HepG2 (cell line): ENCODE results near the gene L1CAM. TPM values are rescaled to one million over a fixed set of nuclear protein-coding genes. Genes with fewer than 3 reads are reported as not detected.

Experiments used
- ATAC-seq: fragments of 200-7000 bp; cut with Tn5 transposase; 3 replicates; pipeline ENCODE4 v1.9.1; 2020; ENCODE audit warnings: mild to moderate bottlenecking, moderate library complexity
- BruUV-seq: library from RNA; stranded (reverse); fragments of 400-500 nt; replicated peaks from 2 replicates; lab custom pipeline; 2021; lab: Mats Ljungman, UMichigan
- CTCF ChIA-PET: fragments of 300-600 bp; formaldehyde crosslinking; extraction: SDS; loops from one replicate; lab custom pipeline; 2021; ENCODE audit warnings: low total read pairs, inconsistent platforms, low intra/inter-chr PET ratio; lab: Yijun Ruan, JAX
- POLR2A ChIA-PET: fragments of 350-600 bp; sonication (Branson Sonifier 250); formaldehyde crosslinking; loops from one replicate; lab custom pipeline; 2020; ENCODE audit warnings: antibody characterized with exemption, inconsistent platforms; lab: Yijun Ruan, JAX
- DNase-seq: peaks from one replicate; pipeline ENCODE4 v3.0.0-alpha.2; 2015; ENCODE audit warnings: low spot score
- FAIRE-seq: peaks from 3 replicates; lab custom pipeline; 2011; peaks lifted over from hg19 to GRCh38; lab: Jason Lieb, UNC
- H2AFZ ChIP-seq: one replicate; pipeline ENCODE4 v1.6.1; 2011; ENCODE audit warnings: low read length, inconsistent platforms
- H3K27ac ChIP-seq: fragments of 300-600 bp; 3 replicates; pipeline ENCODE4 v1.8.0; 2011; ENCODE audit warnings: mixed run types, mild to moderate bottlenecking, mixed read lengths, low read length, inconsistent platforms; ENCODE audit not compliant: insufficient read depth; ENCODE audit errors: extremely low read length
- H3K27me3 ChIP-seq, 2 experiments: fragments of 200-600 bp in 1 of 2; 2 replicates in 1 of 2; 3 replicates in 1 of 2; pipeline versions ENCODE4 v1.6.0 to v1.8.0; 2011; ENCODE audit warnings: low read length in 2 of 2, mild to moderate bottlenecking in 2 of 2, moderate library complexity in 2 of 2, inconsistent platforms in 1 of 2; ENCODE audit not compliant: insufficient read depth in 2 of 2, control insufficient read depth in 1 of 2
- H3K36me3 ChIP-seq, 2 experiments: fragments of 200-600 bp in 1 of 2; replicated peaks in 1 of 2; 2 replicates in 1 of 2; 3 replicates in 1 of 2; pipeline versions ENCODE4 v1.5.1 to v1.8.0; 2011; ENCODE audit warnings: low read length in 2 of 2, inconsistent platforms in 1 of 2; ENCODE audit not compliant: insufficient read depth in 2 of 2, control insufficient read depth in 1 of 2
- H3K4me1 ChIP-seq: 2 replicates; pipeline ENCODE4 v1.5.1; 2012; ENCODE audit warnings: low read length, inconsistent platforms; ENCODE audit not compliant: insufficient read depth
- H3K4me2 ChIP-seq: 2 replicates; pipeline ENCODE4 v1.6.0; 2011; ENCODE audit warnings: low read depth, low read length, inconsistent platforms
- H3K4me3 ChIP-seq, 3 experiments: fragments of 200-600 bp in 1 of 3; sonication (generic), shearing (Covaris generic) in 1 of 3; replicated peaks in 1 of 3; 2 replicates each; pipeline ENCODE4 v1.5.1; 2011 to 2016; ENCODE audit warnings: low read length in 3 of 3, inconsistent platforms in 2 of 3, low read depth in 2 of 3, mild to moderate bottlenecking in 2 of 3, control low read depth in 1 of 3, mixed read lengths in 1 of 3; ENCODE audit not compliant: insufficient read depth in 1 of 3
- H3K79me2 ChIP-seq: one replicate; pipeline ENCODE4 v1.6.1; 2011; ENCODE audit warnings: low read length, inconsistent platforms; ENCODE audit not compliant: insufficient read depth
- H3K9ac ChIP-seq: 2 replicates; pipeline ENCODE4 v1.6.0; 2011; ENCODE audit warnings: mild to moderate bottlenecking, low read depth, low read length, inconsistent platforms; ENCODE audit not compliant: insufficient read depth
- H3K9me3 ChIP-seq: 2 replicates; pipeline ENCODE4 v1.5.1; 2012; ENCODE audit warnings: mild to moderate bottlenecking, low read length
- H4K20me1 ChIP-seq: 2 replicates; pipeline ENCODE4 v1.6.0; 2011; ENCODE audit warnings: inconsistent platforms, mild to moderate bottlenecking, low read length, moderate library complexity; ENCODE audit not compliant: insufficient read depth
- WGBS: methylation state at CpG from one replicate; pipeline ENCODE4 v1.1.6; 2017; ENCODE audit warnings: low lambda C conversion rate; 5-methylcytosine and 5-hydroxymethylcytosine counted together
- in situ Hi-C: cut with HindIII; loops from 2 replicates; pipeline ENCODE4 v1.10.0; 2017; ENCODE audit warnings: low pct_unique_long_range_greater_than_20kb; ENCODE audit not compliant: extremely low pct_ligation_motif_present
- intact Hi-C: fragments of 100-400 bp; cut with micrococcal nuclease; formaldehyde crosslinking; loops from one replicate; pipeline ENCODE4 v1.10.0; 2022; ENCODE audit not compliant: unreplicated experiment
- polyA plus RNA-seq, 8 experiments: library from polyadenylated mRNA; depleted of rRNA in 3 of 8; stranded (reverse) in 7 of 8; unstranded in 1 of 8; fragments of >200 nt; fragmentation: Illumina TruSeq in 4 of 8; extraction: Trizol in 4 of 8; gene quantifications; 2 replicates each; pipeline versions ENCODE4 v1.2.1 to v1.2.3, GENCODE V29; 2011 to 2016; ENCODE audit warnings: low read depth in 4 of 8, missing spikeins in 1 of 8, mixed read lengths in 1 of 8; ENCODE audit not compliant: insufficient read depth in 1 of 8
- total RNA-seq, 5 experiments: library from RNA; depleted of rRNA; stranded (reverse); fragments of >200 nt; fragmentation: Illumina TruSeq; extraction: Trizol; gene quantifications; 2 replicates each; pipeline ENCODE4 v1.2.3, GENCODE V29; 2016; ENCODE audit warnings: low read depth in 1 of 5
- TF ChIP-seq, protein P1 (sequence below): sonication (generic); formaldehyde crosslinking; IDR thresholded peaks from 2 replicates; pipeline ENCODE4 v1.4.0; 2020; ENCODE audit warnings: missing genetic modification reagents
- TF ChIP-seq, protein P2 (sequence below): sonication (generic); formaldehyde crosslinking; IDR thresholded peaks from 2 replicates; pipeline ENCODE4 v1.5.1; 2020; ENCODE audit warnings: mild to moderate bottlenecking, missing genetic modification reagents, borderline replicate concordance

The L1CAM gene
- total and polyA plus RNA-seq, 2 of the 13 experiments (the other 11 are each of a cell fraction or from before 2014, with no cell fraction given) = 1.4 to 2.0 TPM

DNA sequence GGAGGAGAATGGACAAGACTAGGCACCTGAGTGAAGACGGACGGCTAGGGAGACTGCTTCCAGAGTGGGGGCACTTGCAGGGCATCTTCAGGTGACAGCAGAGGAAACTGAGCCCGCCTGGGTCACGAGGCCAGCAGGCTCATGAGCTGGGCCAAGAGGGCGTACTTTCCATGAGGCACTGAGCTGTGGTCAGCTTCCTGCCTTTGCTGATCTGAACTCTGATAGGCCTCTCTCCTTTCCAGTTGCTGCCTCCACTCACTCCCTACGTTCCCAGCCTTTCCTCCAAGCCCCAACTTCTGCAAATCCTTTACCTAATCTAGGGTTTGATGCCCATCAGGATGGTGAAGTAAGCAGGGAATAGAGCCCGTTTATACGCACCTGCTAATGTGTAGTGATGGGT lies 1.4 kb upstream of the L1CAM start:
- DNase-seq (no peak), FAIRE-seq (no peak), ATAC-seq (no peak)
- Histone ChIP-seq H3K79me2 (no peaks in the 10 kb centered on the region), H3K27ac (no peak overlapping the region), H3K27me3 (peaks cover 0 to 19% of the 10 kb centered on the region in 2 experiments; a peak in 3 of 5 replicates), H3K4me3 (no peak overlapping the region), H3K9ac (no peak overlapping the region), H3K4me2 (no peak overlapping the region), H3K9me3 (no peaks in the 10 kb centered on the region), H3K4me1 (peaks cover 7% of the 10 kb centered on the region), H2AFZ (no peak overlapping the region)
- ChIA-PET CTCF (no interaction called here), POLR2A (interaction anchor here (0.6 kb wide), 1 partner anchor 1226 kb away, joined by 4 read pairs; no protein-coding TSS in a partner anchor)
- BruUV-seq = no TSS peak
- in situ Hi-C loops = no loop called here
- WGBS = 0% methylated on average over 2 of the region's 8 CpGs
- TF ChIP-seq, protein P1, sequence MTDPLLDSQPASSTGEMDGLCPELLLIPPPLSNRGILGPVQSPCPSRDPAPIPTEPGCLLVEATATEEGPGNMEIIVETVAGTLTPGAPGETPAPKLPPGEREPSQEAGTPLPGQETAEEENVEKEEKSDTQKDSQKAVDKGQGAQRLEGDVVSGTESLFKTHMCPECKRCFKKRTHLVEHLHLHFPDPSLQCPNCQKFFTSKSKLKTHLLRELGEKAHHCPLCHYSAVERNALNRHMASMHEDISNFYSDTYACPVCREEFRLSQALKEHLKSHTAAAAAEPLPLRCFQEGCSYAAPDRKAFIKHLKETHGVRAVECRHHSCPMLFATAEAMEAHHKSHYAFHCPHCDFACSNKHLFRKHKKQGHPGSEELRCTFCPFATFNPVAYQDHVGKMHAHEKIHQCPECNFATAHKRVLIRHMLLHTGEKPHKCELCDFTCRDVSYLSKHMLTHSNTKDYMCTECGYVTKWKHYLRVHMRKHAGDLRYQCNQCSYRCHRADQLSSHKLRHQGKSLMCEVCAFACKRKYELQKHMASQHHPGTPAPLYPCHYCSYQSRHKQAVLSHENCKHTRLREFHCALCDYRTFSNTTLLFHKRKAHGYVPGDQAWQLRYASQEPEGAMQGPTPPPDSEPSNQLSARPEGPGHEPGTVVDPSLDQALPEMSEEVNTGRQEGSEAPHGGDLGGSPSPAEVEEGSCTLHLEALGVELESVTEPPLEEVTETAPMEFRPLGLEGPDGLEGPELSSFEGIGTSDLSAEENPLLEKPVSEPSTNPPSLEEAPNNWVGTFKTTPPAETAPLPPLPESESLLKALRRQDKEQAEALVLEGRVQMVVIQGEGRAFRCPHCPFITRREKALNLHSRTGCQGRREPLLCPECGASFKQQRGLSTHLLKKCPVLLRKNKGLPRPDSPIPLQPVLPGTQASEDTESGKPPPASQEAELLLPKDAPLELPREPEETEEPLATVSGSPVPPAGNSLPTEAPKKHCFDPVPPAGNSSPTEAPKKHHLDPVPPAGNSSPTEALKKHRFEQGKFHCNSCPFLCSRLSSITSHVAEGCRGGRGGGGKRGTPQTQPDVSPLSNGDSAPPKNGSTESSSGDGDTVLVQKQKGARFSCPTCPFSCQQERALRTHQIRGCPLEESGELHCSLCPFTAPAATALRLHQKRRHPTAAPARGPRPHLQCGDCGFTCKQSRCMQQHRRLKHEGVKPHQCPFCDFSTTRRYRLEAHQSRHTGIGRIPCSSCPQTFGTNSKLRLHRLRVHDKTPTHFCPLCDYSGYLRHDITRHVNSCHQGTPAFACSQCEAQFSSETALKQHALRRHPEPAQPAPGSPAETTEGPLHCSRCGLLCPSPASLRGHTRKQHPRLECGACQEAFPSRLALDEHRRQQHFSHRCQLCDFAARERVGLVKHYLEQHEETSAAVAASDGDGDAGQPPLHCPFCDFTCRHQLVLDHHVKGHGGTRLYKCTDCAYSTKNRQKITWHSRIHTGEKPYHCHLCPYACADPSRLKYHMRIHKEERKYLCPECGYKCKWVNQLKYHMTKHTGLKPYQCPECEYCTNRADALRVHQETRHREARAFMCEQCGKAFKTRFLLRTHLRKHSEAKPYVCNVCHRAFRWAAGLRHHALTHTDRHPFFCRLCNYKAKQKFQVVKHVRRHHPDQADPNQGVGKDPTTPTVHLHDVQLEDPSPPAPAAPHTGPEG = no peak
- TF ChIP-seq, protein P2, sequence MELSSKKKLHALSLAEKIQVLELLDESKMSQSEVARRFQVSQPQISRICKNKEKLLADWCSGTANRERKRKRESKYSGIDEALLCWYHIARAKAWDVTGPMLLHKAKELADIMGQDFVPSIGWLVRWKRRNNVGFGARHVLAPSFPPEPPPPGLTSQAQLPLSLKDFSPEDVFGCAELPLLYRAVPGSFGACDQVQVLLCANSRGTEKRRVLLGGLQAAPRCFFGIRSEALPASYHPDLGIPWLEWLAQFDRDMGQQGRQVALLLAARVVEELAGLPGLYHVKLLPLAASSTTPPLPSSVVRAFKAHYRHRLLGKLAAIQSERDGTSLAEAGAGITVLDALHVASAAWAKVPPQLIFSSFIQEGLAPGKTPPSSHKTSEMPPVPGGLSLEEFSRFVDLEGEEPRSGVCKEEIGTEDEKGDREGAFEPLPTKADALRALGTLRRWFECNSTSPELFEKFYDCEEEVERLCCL = no peak
- TF ChIP-seq, all 625 proteins: peak for 0
- H4K20me1 ChIP-seq = no peaks in the 10 kb centered on the region
- H3K36me3 ChIP-seq = no peaks in the 10 kb centered on the region
- intact Hi-C loops = no loop called here
